GM21390 (cell line): Measurements from ENCODE around the gene EVI5L.
A peak's percentile ranks its signal among the peaks of the same experiment; 100 is the strongest.

Experiments
- ATAC-seq: cut with Tn5 transposase; IDR thresholded peaks from one replicate; pipeline ENCODE4 v1.9.1; 2021; ENCODE audit not compliant: unreplicated experiment

The EVI5L gene

DNA sequence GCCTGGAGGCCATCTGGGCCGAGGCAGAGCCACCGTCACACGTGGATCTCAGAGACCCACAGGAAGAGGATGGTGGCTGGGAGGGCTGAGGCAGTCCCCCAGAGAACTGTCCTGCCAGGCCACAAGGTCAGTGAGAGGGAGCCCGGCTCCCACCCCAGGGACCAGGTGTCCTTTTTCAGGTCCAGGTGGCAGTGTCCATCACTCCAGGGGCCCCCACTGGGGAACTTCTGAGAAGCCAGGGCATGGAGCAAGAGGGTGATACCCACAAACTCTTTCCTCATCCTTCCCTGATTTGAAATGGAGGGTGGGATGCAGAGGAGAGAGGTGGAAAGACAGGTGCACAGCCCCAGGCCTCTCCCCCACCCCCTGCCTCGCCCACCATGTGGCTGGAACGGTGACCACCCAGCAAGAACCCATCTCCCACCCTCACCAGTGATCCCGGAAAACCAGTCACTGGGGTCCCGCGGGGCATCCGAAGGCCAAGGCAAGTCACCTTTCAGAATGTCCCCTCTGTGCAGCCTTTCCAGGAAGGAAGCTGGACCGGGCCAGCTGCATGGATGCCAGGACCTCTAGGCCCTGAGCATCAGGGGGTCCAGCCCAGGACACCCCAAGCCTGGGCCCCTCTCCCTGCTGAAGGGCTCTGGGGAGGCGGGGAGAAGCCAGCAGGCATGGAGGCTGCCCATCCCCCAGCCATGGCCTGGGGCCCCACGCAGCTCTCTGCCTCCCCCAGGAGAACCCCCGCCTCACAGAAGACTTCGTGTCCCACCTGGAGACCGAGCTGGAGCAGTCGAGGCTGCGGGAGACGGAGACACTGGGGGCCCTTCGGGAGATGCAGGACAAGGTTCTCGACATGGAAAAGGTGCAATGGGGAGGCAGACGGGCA, 30.1 kb downstream of the EVI5L start:
- no peak for ATAC-seq

DNA sequence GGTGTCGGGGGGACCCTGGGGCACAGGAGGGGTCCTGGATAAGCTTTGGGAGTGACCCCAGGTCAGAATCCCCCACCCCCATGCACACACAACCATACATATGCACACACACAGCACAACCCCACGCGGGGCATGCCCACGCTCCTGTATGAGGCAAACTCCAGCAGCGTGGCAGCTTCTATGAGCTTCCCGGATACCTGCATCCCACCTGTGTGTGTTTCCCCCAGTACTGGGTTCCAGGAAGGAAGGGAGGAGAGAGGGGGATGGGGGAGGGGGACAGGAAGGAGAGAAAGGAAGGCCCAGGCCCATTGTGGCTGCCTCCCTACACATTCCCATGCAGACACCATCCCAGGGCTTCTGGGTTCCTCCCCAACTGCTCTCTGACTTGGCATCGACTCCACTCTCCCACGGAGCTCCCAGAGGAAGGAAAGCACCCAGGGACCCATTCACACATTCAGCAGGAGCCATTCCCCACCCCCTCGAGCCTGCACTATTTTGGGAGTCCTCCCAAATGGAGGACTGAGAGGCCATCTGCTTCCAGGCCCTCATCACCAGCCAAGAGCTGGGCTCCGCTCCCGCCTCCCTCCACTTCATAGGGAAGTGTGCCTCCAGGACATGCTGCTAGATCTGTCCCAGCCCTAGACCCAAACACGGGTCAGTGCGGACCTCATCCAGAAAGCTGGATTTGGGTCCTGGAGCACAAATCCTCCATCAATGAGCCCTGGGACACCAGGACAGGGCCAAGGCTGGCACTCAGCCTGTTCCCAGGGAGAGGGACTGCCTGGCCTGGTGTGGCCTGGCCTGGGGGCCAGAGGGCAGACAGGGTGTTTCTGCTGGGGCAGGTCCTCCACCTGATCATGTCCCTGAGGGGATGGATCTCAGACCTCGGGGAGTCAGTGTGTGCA, 30.9 kb downstream of the EVI5L start:
- no peak for ATAC-seq

DNA sequence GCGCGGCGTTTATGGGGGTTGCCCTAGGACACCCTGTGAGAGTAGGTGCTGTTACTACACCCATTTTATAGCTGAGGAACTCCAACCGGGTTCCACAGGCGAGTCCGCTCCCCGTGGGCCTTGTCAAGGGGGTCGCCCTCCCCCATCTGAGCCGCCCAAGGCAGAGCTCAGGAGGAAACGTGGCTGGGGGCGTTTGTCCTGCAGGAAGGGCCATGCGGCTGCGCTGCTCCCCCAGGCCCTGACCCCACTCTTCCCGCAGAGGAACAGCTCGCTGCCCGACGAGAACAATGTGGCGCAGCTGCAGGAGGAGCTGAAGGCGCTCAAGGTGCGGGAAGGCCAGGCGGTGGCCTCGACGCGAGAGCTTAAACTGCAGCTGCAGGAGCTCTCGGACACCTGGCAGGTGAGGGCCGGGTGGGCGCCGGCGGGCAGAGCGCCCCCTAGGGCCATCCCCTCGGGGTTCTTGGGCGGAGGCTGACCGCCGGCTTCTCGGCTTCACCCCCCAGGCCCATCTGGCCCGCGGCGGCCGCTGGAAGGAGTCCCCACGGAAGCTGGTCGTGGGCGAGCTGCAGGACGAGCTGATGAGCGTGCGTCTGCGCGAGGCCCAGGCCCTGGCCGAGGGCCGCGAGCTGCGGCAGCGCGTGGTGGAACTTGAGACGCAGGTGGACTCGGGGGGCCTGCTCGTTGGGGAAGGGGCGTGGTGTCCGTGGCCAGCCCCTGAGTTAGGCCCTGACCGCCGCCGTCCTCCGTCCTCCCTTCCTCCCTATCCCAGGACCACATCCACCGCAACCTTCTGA, 31.8 kb downstream of the EVI5L start:
- ATAC-seq = no peak

DNA sequence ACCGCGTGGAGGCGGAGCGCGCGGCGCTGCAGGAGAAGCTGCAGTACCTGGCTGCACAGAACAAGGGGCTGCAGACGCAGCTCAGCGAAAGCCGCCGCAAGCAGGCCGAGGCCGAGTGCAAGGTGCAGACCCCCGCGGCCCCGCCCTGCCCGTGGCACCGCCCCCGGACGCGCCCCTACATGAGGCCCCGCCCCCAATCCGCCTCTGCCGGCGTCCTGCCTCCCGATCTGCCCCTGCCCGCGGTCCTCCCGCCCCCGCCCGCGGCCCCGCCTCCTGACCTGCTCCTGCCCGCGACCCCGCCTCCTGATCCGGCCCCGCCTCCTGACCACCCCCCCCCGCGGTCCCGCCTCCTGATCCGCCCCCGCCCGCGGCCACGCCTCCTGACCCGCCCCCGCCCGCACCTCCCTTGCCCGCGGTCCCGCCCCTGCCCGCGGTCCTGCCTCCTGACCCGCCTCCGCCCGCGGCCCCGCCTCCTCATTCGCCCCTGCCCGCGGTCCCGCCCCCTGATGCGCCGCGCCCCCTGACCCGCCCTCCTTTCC, 32.5 kb downstream of the EVI5L start:
- no peak for ATAC-seq

DNA sequence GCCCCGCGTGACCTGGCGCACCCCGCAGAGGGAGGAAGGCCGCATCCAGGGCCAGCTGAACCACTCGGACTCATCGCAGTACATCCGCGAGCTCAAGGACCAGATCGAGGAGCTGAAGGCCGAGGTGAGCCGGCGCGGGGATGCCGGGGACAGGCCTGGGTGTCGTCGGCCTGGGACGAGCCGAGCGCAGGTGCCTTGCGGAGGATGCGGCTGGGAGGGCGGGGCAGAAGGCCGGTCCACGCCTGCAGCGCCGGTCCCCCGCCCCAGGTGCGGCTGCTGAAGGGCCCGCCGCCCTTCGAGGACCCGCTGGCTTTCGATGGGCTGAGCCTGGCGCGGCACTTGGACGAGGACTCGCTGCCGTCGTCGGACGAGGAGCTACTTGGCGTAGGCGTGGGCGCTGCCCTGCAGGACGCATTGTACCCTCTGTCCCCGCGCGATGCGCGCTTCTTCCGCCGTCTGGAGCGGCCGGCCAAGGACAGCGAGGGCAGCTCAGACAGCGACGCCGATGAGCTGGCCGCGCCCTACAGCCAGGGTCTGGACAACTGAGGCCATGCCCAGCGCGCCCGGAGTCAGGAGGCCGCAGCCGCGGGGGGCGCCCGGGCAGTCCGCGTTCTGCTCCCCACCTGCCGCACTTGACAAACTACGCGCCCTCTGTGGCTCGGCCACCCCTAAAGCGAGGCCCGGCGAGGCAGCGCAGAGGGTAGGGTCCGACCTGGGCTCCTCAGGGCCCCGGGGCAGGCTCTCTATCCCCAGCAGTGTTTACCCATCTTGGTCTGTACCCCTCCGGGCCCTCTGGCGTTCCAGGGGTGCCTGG, 33.3 kb downstream of the EVI5L start:
- no peak for ATAC-seq

DNA sequence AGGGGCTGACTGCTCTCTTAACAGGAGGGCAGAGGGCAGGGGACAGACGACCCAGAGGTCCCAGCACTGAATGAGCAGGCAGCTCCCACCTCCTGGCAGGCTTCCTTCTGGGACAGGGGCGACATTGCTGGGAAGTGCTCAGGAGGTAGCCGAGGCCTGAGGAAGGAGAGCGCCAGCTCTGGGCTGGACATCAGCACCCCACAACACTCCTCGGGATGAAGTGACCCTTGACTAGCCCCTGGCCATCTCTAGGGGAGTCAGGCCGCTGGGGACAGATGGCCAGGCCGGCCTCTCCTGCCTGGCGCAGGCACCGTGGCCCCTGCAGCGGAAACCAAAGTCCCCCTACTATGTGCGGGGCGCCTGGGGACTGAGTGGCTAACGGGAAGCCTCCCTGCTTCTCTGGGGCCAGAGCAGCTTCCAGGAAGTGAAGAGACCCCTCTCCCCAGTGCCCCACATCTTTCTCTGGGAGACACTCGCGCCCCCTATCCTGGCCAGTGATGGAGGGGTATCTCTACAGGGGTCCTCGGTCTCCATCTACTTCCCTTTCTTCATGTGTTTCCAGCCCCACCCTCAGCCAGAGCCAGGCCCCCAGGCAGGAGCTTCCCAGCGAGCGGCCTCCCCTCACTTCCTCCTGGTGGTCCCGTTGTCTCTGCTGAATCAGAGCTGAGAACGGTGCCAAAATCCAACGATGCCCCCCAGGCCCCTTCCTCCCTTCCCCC, 34.1 kb downstream of the EVI5L start:
- no peak for ATAC-seq

DNA sequence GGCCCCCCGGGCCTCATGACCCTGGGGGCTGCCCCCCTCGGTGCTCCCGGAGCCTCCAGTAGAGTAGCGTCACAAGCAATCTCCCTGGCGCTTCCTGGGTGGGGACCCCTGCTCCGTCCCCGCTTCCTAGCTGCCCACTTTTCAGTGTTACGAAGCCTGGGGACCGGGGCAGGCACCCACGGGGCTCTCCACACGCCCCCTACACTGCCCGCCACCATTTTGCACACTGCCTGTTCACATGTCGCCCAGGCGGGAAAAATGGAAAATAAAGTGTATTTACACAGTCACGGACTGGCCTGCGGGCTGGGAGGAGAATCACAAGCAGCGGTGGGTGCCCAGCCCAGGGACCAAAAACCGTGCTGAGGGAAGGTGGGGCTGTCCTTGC, 34.7 kb downstream of the EVI5L start:
- no peak for ATAC-seq

DNA sequence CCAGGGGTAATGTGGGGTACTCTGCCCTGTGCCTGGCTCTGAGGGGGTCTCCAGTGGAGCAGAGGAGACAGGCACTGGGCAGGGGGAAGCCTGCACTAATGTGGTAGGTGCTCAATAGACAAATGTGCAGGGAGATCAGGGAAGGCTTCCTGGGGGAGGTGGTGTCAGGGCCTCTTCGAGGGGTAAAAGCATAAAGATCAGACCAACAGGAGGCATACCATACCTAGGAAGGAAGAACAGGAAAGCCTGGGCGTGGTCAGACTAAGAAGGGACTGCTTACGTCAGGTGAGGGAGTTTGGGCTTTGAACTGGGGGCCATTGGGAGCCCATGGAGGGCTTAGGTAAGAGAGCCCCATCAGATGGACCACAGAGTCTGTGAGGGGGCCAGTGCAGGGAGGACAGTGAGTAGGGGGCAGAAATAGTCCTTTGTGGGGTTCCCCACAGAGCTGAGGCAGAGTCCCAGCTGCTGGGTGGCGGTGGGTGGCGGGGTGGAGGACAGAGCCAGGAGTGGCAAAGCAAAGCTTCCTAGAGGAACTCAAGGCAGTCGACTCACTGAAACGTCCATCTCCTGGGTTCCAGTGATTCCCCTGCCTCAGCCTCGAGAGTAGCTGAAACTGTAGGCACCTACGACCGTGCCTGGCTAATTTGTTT, 35.4 kb downstream of the EVI5L start:
- ATAC-seq = no peak

DNA sequence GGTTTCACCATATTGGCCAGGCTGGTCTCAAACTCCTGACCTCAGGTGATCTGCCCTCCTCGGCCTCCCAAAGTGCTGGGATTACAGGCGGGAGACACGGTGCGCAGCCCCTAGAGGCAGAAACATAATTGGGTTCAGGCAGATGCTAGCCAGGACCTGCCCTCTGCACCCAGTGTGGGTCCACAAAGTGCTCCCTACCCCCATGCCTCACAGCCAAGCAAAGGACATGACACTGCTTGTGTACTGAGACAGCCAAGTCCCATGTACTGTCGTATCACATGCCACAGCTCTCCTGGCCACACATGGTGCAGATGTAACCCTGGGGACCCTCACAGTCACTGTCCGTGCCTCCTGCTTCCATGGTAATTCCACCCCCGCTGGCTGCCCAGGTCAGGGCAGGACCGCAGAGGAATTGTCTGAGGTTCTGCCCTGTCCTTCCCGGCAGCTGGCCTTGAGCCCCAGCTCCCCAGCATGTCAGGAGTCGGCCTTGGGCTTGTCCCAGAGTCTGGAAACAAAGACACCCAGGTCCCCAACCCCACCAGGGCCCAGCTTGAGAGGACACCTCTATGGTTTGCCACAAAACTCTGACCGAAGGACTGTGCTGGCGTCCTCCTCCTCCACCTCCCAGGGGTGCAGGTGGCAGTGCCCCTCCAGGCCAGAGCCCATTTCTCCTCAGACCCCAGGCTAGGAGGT, 36.5 kb downstream of the EVI5L start:
- ATAC-seq = no peak

DNA sequence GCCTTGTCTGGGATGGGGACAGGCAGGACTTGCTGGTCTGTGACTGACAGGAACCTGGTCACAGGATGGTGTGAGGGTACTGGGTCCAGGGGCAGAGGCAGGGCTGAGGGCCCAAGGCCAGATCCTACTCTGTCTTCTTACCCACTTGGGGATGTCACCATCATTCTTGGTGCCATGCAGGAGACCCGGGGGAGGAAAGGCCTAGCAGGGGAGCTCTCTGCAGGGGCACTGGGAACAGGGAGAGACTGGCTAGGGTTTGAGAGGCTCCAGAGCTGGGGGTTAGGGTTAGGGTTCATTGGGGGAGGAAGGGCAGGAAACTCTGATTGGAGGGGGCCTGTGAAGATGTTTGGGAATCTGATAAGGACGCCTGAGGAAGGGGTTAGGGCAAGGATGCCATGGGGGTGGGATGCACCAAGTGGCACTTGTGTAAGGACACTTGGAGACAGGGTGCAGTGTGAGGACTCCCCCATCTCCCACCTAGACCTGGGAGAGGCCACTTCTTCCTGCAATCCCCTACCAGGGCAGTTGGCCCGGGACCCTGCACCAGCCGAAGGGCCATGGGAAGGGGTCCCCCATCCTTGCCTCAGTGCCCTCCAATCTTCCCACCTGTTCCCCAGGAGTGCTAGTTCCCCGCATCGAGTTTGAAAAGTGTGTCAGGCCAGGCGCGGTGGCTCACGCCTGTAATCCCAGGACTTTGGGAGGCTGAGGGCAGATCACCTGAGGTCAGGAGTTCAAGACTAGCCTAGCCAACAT, 37.2 kb downstream of the EVI5L start:
- ATAC-seq = no peak

DNA sequence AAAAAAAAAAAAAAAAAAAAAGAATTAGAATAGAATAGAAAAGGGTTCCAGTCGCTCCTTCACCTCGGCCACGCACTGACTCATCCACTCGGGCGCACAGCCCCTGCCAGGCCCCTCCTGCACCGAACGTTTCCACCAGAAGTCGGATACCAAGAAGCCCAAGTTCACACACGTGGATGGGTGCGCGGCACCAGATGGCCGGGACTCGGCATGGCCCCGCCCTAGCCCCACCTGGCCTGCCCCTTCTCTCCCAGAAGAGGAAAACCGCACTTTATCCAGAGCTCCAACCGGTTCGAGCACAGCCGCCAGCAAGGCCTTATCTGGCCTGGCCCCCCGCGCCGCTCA, 38.3 kb downstream of the EVI5L start:
- ATAC-seq = no peak

DNA sequence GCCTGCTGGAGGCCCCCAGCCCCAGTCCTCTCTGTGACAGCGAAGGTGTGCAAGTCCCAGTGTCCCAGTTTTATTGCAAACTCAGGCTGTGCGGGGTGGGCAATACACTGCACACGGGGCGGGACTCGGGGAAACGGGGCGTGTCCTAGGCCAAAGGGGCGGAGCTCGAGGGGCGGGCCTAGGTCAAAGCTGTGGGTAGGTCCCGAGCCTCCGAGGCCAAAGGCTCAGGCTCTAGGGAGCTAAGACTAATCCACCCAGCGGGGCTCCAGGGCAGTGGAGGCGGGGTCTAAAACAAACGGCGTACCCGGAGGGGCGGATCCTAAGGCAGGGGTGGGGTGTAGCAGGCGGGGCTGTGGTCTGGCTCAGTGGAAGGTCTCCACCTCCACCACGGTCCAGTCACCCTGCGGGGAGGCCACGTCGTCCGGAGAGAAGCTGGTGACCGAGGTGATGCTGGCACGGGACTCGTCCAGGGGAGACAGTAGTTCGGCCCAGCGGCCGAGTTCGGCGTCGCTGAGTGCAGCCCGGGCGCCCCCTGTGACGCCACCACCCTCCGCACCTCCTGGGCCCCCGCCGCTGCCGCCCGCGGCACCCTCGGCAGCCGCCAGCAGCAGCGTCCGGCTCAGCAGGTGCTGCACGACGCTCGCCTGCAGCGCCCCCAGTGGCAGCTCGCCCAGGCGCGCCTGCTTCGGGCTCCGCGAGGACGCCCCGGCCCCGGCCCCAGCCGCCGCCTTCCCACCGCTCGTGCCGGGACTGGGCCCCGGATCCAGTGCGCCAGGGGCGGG, 38.8 kb downstream of the EVI5L start:
- ATAC-seq = peak; percentile 60

DNA sequence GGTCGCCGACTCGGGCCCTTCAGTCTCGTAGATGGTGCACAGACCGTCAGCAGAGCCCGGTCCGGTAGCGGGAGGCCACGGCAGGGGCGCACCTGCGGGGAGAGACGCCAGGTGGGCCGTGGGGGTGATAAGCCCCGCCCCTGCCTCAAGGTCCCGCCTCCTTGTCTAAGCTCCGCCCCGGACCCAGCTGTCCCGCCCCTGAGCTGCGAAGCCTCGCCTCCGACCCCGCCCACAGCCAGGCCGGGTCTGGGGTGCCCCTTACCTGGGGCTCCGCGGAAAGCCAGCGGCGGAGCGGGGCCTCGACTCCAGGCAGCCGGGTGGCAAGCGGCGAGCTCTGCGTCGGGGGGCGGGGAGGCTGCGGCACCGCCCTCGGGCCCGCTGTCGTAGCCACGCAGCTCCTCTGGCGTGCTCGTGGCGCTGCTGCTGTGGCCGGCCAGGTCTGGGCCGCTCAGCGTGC, 39.5 kb downstream of the EVI5L start:
- ATAC-seq = peak; percentile 47

DNA sequence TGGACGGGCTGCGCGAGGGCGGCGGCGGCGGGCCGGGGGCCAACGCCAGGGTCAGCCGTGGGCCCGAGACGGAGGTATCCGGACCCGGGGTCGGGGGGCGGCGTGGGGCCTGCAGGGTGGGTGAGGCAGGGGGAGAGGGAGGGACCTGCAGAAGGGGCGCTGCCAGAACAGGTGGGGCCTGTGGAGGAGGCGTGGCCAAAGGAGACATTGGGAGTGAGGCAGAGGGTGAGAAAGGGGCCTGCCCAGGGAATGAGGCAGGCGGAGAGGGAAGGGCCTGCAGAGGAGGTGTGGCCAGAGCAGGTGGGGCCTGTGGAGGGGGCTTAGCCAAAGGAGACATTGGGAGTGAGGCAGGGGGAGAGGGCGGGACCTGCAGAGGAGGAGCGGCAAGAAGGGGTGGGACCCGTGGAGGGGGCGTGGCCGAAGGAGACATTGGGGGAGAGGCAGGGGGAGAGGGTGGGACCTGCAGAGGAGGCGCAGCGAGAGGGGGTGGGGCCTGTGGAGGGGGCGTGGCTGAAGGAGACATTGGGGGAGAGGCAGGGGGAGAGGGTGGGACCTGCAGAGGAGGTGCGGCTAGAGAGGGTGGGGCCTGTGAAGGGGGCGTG, 40.0 kb downstream of the EVI5L start:
- no peak for ATAC-seq

DNA sequence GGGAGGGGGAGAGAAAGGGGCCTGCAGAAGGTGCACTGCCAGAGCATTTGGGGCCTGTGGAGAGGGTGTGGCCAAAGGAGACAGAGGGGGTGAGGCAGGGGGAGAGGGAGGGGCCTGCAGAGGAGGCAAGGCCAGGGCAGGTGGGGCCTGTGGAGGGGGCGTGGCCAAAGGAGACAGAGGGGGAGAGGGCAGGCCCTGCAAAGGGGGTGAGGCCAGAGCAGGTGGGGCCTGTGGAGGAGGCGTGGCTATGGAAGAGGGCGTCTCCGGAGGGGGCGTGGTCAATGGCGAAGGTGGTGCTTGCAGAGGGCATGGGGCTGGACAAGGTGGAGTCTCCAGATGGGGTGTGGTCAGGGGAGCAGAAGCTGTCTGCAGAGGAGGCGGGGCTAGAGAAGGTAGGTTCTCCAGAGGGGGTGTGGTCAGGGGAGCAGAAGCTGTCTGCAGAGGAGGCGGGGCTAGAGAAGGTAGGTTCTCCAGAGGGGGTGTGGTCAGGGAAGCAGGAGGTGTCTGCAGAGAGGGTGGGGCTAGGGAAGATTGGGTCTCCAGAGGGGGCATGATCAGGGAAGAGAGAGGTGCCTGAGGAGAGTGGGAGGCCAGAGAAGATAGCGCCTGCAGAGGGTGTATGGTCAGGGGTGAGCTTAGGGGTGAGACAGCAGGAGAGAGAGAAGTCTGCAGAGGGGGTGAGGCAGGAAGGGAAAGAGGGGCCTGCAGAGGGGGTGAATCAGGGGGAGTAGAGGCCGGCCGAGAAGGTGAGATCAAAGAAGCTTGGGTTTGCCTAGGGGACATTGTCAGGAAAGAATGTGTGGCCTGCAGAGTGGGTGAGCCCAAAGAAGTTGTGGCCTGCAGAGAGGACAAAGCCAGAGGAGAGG, 40.8 kb downstream of the EVI5L start:
- ATAC-seq = no peak
